GM10266 (cell line): ENCODE results near the gene ARMC2.
"Not testable (repeated sequence)": the region's sequence is repeated elsewhere in the genome, so short reads cannot be mapped to it uniquely, and the experiment has no call there.

Experiments
- DNase-seq: peaks from one replicate; pipeline ENCODE4 v3.0.0; 2012; ENCODE audit errors: extremely low spot score
- CTCF ChIP-seq: IDR thresholded peaks from 2 replicates; pipeline ENCODE4 v1.5.1; 2012; ENCODE audit warnings: mild to moderate bottlenecking, low read depth; ENCODE audit not compliant: control insufficient read depth, insufficient read depth; ENCODE audit errors: missing control alignments

Gene ARMC2

GRCh38 chr6:108875161-108875555 lies 26.9 kb downstream of the ARMC2 start:
- DNase-seq: no peak
- TF ChIP-seq CTCF: no peak

GRCh38 chr6:108877046-108877751 lies 29.0 kb downstream of the ARMC2 start:
- no peak for DNase-seq
- TF ChIP-seq CTCF: no peak

- no peak for TF ChIP-seq CTCF
- no peak for DNase-seq
These were observed 30.7 kb downstream of the ARMC2 start for GRCh38 chr6:108878942-108879341.

- DNase-seq: no peak
- TF ChIP-seq CTCF: no peak
These were observed 35.0 kb downstream of the ARMC2 start for GRCh38 chr6:108883172-108883571.

GRCh38 chr6:108884211-108885059 lies 36.2 kb downstream of the ARMC2 start:
- DNase-seq: no peak
- TF ChIP-seq CTCF: no peak

GRCh38 chr6:108888052-108888451 lies 39.8 kb downstream of the ARMC2 start:
- no peak for TF ChIP-seq CTCF
- DNase-seq: no peak

GRCh38 chr6:108888745-108889144 lies 40.5 kb downstream of the ARMC2 start:
- no peak for TF ChIP-seq CTCF
- DNase-seq: no peak

GRCh38 chr6:108890898-108891297 lies 42.7 kb downstream of the ARMC2 start:
- DNase-seq: not testable (repeated sequence)
